T-helper 2 cell treated with Interferon-gamma antibody and Interleukin-4, amounts not matched to agents 5 μg/mL and 100 μg/mL, for 36 hours (primary cell): ENCODE data around the gene CC2D1A.

ENCODE experiments used
- DNase-seq: peaks from one replicate; pipeline ENCODE4 v3.0.0; 2021; ENCODE audit warnings: low spot score
- H3K27ac Mint-ChIP-seq: one replicate; pipeline ENCODE4 v1.8.0; 2021; ENCODE audit warnings: mild to moderate bottlenecking, mixed read lengths
- H3K27me3 Mint-ChIP-seq: one replicate; pipeline ENCODE4 v1.8.0; 2021; ENCODE audit warnings: low read depth, mixed read lengths
- H3K36me3 Mint-ChIP-seq: one replicate; pipeline ENCODE4 v1.8.0; 2021; ENCODE audit warnings: low read depth, mixed read lengths
- H3K4me1 Mint-ChIP-seq: one replicate; pipeline ENCODE4 v1.8.0; 2021; ENCODE audit warnings: low read depth, mixed read lengths
- H3K4me3 Mint-ChIP-seq: one replicate; pipeline ENCODE4 v1.8.0; 2022; ENCODE audit warnings: mild to moderate bottlenecking, moderate library complexity, mixed read lengths
- H3K9me3 Mint-ChIP-seq: one replicate; pipeline ENCODE4 v1.8.0; 2021; ENCODE audit warnings: mixed read lengths

CC2D1A gene

DNA sequence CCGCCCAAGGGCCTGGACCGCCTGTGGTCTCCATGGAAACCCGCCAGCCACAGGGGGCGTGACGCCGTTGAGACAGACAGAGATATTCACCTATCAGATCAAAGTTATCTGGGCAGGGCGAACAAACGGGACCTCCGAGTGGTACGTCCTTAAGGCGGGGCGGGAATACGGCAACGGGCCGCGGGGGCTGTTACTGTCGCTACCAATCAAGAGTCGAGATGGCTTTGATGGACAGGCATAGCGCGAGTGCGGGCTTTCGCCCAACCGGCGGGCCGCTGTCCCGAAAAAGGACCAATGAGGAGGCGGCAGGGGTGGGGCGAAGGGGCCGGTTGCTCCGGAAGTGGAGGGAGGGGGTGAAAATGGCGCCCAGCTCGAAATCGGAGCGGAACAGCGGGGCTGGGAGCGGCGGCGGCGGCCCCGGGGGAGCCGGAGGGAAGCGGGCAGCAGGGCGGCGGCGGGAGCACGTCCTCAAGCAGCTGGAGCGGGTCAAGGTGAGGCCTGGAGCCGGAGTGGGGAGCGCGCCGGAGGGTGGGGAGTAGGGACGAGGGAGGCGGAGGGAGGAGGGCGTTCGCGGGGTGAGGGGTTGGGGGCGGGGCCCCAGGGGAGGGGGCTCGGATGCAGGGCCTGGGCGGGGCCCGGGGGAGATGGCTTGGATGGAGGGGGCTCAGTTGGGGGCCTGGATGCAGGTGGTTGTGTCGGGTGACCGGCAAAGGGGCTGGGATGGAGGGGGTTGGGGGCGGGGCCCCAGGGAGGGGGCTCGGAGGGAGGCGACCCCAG lies 46.3 kb downstream of the CC2D1A start, which contains the start of gene DCAF15:
DCAF15 (plus strand) TSS at position 356 of the 777 bp plus-strand sequence; CDS start at position 360, 4 bp downstream.
- peaks cover 17% of the 10 kb centered on the region for H3K36me3 Mint-ChIP-seq
- H3K4me1 Mint-ChIP-seq: peaks cover 16% of the 10 kb centered on the region
- H3K27me3 Mint-ChIP-seq: no peaks in the 10 kb centered on the region
- H3K27ac Mint-ChIP-seq: peak within 1 kb of the TSS; percentile 92
- no peaks in the 10 kb centered on the region for H3K9me3 Mint-ChIP-seq
- H3K4me3 Mint-ChIP-seq: peak within 1 kb of the TSS; percentile 99
- DNase-seq: peak; percentile 99

GRCh38 chr19:13952931-13953531 lies 47.0 kb downstream of the CC2D1A start:
- no peak for DNase-seq
- Mint-ChIP-seq H3K4me1 (peaks cover 16% of the 10 kb centered on the region), H3K36me3 (peaks cover 21% of the 10 kb centered on the region), H3K4me3 (peak overlapping the region; percentile 88), H3K27ac (peak overlapping the region; percentile 78), H3K9me3 (no peaks in the 10 kb centered on the region), H3K27me3 (no peaks in the 10 kb centered on the region)

DNA sequence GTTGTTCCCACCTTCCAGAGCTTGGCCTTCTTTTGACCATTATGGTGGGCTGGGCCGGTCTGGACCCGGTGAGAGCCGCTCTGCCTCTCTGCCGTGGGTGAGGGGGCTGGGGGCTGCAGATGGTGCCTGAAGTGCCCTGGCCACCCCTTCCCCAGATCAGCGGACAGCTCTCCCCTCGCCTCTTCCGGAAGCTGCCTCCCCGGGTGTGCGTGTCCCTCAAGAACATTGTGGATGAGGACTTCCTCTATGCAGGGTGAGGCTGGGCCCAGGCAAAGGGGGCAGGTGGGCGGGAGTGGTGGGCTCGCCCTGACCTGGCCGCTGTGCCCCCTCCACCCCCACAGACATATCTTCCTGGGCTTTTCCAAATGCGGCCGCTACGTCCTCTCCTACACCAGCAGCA lies 48.2 kb downstream of the CC2D1A start:
- Mint-ChIP-seq H3K4me3 (peak overlapping the region; percentile 88), H3K27ac (no peak overlapping the region), H3K36me3 (peaks cover 24% of the 10 kb centered on the region), H3K4me1 (peaks cover 16% of the 10 kb centered on the region), H3K9me3 (no peaks in the 10 kb centered on the region), H3K27me3 (no peaks in the 10 kb centered on the region)
- DNase-seq: no peak

DNA sequence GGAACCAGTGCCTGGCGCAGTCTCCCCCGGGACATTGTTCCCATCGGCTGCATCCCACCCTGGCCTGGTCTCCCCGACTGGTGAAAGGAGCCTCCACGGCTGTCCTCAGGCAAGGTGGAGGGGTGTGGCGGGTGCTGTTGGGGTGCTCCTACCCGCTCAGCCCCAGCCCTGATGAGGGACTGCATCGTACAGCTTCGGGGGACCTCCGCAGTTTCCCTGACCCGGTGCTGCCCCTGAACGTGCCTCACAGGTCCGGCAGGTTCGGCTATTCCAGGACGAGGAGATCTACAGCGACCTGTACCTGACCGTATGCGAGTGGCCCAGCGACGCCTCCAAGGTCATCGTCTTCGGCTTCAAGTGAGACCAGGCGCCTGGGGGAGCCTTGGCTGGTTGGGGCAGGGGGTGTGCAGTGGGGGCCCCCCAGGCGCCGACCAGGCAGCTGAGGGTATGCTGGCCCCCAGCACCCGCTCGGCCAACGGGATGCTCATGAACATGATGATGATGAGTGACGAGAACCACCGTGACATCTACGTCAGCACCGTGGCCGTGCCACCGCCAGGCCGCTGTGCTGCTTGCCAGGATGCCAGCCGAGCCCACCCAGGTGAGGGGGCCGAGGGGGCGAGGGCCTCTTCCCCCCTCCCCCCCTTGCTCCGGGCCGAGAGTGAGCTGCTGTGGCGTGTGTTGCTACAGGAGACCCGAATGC lies 49.8 kb downstream of the CC2D1A start:
- Mint-ChIP-seq H3K36me3 (peaks cover 32% of the 10 kb centered on the region), H3K27ac (no peak overlapping the region), H3K27me3 (no peaks in the 10 kb centered on the region), H3K4me3 (no peak overlapping the region), H3K4me1 (peaks cover 16% of the 10 kb centered on the region), H3K9me3 (no peaks in the 10 kb centered on the region)
- DNase-seq: no peak

GRCh38 chr19:13956365-13956744 lies 50.4 kb downstream of the CC2D1A start:
- H3K4me1 Mint-ChIP-seq: peaks cover 16% of the 10 kb centered on the region
- peaks cover 34% of the 10 kb centered on the region for H3K36me3 Mint-ChIP-seq
- no peaks in the 10 kb centered on the region for H3K9me3 Mint-ChIP-seq
- no peaks in the 10 kb centered on the region for H3K27me3 Mint-ChIP-seq
- H3K27ac Mint-ChIP-seq: no peak overlapping the region
- DNase-seq: no peak
- no peak overlapping the region for H3K4me3 Mint-ChIP-seq

GRCh38 chr19:13957051-13957450 lies 51.0 kb downstream of the CC2D1A start:
- Mint-ChIP-seq H3K27me3 (no peaks in the 10 kb centered on the region), H3K9me3 (no peaks in the 10 kb centered on the region), H3K4me1 (peaks cover 9% of the 10 kb centered on the region), H3K4me3 (no peak overlapping the region), H3K36me3 (peaks cover 38% of the 10 kb centered on the region), H3K27ac (no peak overlapping the region)
- no peak for DNase-seq

DNA sequence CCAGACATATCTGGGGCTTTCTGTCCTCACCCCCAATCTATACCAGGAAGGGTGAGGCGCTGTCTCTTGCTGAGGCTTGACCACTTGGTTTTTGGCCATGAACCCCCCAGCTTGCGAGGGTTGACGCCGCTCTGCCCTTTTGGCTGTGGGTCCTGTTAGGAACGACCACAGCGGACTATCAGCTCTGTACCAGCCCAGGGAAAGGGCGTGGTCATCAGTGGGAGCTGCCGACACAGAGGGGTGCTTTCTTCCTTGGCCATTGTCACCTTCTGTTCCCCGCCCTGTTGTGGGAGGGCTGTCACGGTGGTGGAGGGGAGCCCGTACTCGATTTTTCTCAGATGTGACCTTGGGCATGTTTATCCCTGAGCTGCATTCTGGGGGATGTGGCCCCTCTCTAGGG lies 52.0 kb downstream of the CC2D1A start:
- Mint-ChIP-seq H3K27me3 (no peaks in the 10 kb centered on the region), H3K9me3 (no peaks in the 10 kb centered on the region), H3K4me3 (no peak overlapping the region), H3K4me1 (peaks cover 9% of the 10 kb centered on the region), H3K36me3 (peaks cover 36% of the 10 kb centered on the region), H3K27ac (no peak overlapping the region)
- DNase-seq: no peak

GRCh38 chr19:13959141-13959961 lies 53.4 kb downstream of the CC2D1A start:
- H3K36me3 Mint-ChIP-seq: peaks cover 34% of the 10 kb centered on the region
- peaks cover 3% of the 10 kb centered on the region for H3K4me1 Mint-ChIP-seq
- no peaks in the 10 kb centered on the region for H3K27me3 Mint-ChIP-seq
- no peak for DNase-seq
- H3K4me3 Mint-ChIP-seq: no peak overlapping the region
- no peaks in the 10 kb centered on the region for H3K9me3 Mint-ChIP-seq
- H3K27ac Mint-ChIP-seq: no peak overlapping the region

- no peaks in the 10 kb centered on the region for H3K9me3 Mint-ChIP-seq
- no peak overlapping the region for H3K27ac Mint-ChIP-seq
- H3K27me3 Mint-ChIP-seq: no peaks in the 10 kb centered on the region
- no peaks in the 10 kb centered on the region for H3K4me1 Mint-ChIP-seq
- H3K36me3 Mint-ChIP-seq: peaks cover 37% of the 10 kb centered on the region
- no peak overlapping the region for H3K4me3 Mint-ChIP-seq
- DNase-seq: no peak
Observed at GRCh38 chr19:13959962-13960862, 54.2 kb downstream of the CC2D1A start.

- no peak overlapping the region for H3K4me3 Mint-ChIP-seq
- no peak for DNase-seq
- H3K9me3 Mint-ChIP-seq: no peaks in the 10 kb centered on the region
- H3K36me3 Mint-ChIP-seq: peaks cover 35% of the 10 kb centered on the region
- no peaks in the 10 kb centered on the region for H3K4me1 Mint-ChIP-seq
- no peak overlapping the region for H3K27ac Mint-ChIP-seq
- no peaks in the 10 kb centered on the region for H3K27me3 Mint-ChIP-seq
Observed at GRCh38 chr19:13960863-13961784, 55.1 kb downstream of the CC2D1A start.

DNA sequence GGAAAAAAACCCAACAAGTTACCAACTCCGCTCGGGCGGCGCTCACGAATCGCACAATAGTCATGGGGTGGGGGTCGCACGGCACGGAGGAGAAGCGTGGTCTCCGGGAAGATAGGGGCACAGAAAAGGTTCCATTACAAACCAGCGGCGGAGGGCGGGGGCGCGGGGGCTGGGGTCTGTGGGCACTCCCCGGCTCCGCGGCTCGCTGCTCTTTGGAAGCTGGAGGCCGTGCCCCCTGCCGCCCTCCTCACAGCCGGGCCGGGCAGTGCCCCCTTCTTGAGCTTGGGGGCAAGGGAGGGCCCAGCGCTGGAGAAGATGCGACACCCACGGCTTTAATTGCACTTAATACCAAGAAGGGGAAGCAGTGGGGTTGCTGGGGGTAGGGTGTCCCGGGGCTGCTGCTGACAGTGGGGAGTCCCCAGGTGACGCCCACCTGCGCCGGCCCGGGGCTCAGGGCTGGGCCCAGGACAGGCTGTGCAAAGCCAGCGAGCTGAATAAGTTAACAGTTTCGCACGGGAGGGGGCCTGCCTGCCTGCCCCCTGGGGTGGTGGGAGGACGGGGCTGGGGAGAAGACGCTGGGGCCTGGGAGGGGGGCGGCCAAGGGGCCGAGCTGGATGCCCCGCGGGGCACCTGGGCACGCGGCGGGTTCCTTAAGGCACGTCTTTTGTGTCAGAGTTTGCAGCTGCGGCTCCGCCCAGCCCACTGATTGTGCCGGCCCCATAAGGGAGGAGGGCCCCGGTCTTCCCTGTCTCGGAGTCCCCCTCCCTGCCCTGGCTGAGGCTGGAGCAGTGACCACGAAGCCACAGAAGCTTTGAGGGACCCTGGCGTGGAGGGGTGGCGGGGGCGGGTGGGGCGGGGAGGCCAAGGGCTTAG lies 56.1 kb downstream of the CC2D1A start:
- Mint-ChIP-seq H3K4me1 (no peaks in the 10 kb centered on the region), H3K36me3 (peaks cover 28% of the 10 kb centered on the region), H3K27ac (no peak overlapping the region), H3K27me3 (no peaks in the 10 kb centered on the region), H3K4me3 (no peak overlapping the region), H3K9me3 (no peaks in the 10 kb centered on the region)
- no peak for DNase-seq
